Measurements from ENCODE around the gene HEATR3.

HEATR3 gene, protein sequence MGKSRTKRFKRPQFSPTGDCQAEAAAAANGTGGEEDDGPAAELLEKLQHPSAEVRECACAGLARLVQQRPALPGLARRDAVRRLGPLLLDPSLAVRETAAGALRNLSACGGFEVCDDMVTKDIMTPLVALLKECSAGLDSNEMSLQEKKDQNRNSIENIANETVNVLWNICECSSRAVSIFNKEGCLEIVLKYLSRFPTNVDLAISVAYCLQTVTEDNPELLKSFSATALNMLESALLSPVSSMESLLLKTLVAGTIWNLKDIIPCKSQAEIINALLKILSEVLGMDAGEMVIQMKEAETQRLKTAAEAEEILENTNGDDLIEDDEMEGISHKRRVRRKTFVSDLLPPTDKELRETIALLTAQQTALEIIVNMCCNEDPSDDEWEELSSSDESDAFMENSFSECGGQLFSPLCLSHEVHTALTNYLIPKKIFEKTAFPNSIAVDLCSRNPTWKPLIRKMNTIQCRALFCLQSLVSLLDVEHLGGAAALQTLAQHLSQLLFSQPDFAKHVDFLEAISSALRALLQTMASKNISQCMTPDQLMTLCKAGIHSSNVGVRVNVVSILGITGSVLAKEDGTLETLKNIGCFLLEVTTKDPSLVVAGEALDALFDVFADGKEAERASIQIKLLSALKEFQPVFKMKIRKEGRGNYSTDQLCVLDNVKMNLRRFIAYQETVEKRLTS

DNA sequence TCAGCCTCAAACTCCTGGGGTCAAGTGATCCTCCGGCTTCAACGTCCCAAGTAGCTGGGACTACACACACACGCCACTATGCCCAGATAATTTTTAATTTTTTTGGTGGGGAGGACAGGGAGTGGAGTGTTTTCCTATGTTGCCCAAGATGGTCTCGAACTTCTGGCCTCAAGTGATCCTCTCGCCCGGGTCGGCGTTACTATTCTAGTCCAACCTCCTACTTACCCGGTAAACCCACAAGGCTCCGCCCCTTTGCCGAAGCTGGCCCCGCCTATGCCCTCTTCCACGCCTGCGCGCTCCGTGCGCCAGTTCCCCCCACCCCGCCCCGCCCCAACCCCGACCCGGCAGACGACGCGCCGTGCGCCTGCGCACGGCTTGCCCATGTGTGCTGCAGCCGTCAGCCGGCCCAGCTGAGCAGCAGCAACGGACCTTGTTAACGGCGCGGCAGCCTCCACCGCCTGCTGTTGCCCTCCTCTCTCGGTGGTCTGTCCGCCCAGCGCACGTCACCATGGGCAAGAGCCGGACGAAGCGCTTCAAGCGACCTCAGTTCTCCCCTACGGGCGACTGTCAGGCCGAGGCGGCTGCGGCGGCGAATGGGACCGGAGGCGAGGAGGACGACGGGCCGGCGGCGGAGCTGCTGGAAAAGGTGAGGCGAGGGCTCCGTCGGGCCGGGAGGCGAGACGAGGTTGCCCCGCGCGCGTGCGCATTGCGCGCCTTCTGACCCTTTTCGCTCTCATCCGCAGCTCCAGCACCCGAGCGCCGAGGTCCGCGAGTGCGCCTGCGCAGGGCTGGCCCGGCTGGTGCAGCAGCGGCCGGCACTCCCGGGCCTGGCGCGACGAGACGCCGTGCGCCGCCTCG is at the start of gene HEATR3:
Gene HEATR3 (plus strand): TSS at position 347 of the 858 bp plus-strand sequence. CDS start 162 bp downstream, at position 509.
- peak; percentile 95 for DNase-seq (ENCODE audit: low spot score)

DNA sequence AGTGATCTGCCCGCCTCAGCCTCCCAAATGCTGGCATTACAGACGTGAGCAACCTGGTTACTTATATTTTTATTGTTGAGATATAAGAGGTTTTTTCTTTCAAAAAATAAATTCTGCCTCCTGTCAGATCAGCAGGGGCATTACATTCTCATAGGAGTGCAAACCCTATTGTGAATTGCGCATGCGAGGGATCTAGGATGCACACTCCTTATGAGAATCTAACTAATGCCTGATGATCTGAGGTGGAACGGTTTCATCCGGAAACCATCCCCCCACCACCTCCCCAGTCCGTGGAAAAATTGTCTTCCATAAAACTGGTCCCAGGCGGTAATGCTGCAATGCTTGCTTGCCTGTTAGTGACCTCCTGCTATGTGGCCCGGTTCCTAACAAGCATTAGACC is 48.2 kb upstream of the HEATR3 start:
- DNase-seq (ENCODE audit: low spot score): no peak

DNA sequence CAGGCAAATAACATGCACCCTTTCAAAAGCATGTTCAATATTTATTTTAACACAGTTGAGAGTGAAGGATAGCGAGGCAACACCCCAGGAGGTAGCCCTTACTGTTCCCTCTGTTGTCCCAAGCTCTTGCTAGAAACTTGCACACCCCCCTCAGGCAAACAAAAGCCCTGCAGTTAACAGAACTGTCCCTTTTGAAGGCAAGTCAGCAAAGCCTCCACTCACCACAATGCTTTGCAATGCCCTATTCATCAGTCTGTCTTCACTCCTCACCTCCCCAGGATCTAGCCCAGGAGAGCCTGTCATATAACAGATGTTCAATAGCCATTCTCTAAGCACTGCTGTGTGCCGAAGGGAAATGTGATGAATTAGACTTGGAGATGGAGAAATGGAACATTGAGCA is 44.2 kb upstream of the HEATR3 start:
- DNase-seq (ENCODE audit: low spot score): no peak

DNA sequence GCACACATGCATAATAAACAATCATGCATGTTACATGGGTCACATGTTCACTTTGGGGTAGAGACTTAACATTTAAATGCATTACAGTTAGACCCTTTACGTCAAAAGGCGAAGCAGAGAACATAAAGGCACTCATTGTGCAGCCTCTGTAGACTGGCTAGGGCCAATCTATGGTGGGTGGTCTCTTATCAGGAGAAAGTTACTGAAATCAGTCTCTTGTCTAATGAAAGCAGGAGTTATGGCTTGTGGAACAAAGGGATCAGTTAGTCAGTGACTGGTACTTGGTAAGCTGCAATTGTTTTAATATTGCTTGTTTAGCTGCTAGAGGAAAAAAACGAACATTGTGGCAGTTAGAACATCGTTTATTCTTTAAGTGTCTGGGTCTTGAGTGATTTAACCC is 42.1 kb upstream of the HEATR3 start:
- no peak for DNase-seq (ENCODE audit: low spot score)

DNA sequence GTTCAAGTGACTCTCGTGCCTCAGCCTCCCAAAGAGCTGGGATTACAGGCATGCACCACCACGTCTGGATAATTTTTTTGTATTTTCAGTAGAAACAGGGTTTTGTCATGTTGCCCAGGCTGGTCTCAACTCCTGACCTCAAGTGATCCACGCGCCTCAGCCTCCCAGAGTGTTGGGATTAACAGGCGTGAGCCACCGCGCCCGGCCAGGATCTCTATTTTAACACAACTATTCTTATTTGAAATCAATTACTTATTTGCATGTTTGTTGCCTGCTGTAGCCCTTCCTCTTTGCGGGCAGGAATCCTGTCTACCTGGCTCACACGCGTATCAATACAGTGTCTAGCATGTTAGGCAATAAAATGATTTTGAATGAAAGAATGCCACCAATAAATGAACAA is 41.6 kb upstream of the HEATR3 start:
- DNase-seq (ENCODE audit: low spot score): no peak

DNA sequence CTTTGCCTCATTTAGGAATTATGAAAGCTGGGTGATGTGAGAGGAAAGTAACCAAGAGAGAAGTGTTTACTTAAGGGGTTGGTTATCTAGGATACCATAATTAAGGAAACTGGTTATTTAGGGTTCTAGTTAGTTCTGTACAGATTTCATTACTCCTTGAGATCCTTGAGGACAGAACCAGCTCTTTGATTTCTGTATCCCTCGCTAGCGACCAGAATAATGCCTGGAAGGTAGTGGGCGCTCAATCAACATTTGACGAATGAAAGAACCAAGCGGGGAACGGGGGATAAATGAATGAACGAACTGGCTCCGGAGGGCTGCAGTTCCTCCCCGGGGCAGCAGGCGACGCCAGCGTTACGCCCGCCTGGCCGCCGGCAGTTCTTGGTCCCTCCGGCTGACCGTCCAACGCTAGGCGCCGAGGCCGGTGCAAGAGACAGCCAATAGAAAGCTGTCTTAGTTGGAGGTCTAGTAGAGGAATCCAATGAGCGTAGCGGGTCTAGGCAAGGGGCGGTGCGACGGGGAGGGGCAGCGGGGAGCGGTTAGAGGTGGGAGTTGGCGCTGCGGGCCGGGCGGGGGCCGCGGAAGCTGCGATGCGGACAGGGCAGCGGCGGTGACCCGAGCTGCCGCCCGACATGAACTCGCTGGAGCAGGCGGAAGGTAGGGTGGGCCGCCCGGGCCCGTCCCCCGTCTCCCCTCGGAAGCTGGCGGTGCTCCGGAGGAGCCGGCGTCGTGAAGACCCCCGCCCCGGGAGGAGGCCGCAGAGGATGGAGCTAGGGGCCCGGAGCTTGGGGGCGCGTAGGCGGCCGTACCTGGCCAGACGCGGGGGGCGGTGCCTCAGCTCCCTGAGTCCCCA is 40.9 kb upstream of the HEATR3 start, which contains the start of gene CNEP1R1:
Gene CNEP1R1 (plus strand): TSS at position 542 of the 853 bp plus-strand sequence. CDS start 91 bp downstream, at position 633.
- DNase-seq (ENCODE audit: low spot score): peak; percentile 94

DNA sequence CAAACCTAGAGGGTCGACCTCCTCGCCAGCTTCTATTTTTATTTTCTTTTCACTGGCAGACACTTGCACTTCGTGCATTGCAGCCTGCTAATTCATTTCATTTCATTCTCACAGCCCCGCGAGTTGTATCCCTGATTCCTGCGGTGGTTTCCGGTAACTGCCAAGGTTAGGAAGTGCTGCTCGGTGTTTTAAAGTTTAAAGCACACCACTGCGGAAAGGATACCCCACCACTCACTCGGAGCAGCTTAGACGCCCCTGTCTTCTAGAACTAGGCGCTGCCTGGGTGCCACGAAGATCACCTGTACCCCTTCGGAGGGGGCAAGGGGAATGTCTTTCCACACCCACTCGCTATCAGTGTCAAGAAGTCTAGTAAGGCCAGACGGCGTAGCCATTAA is 40.2 kb upstream of the HEATR3 start:
- DNase-seq (ENCODE audit: low spot score): peak; percentile 15

DNA sequence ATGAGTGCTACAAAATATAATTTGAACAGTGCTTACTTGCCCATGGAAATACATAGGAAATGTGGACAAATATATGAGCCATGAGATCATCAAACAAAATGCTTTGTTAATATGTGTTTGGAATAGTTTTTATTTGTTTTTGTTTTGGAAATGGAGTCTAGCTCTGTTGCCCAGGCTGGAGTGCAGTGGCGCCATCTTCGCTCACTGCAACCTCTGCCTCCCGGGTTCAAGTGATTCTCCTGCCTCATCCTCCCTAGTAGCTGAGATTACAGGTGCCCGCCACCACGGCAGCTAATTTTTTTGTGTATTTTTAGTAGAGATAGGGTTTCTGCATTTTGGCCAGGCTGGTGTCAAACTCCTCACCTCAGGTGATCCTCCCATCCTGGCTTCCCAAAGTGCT is 37.9 kb upstream of the HEATR3 start:
- DNase-seq (ENCODE audit: low spot score): no peak

DNA sequence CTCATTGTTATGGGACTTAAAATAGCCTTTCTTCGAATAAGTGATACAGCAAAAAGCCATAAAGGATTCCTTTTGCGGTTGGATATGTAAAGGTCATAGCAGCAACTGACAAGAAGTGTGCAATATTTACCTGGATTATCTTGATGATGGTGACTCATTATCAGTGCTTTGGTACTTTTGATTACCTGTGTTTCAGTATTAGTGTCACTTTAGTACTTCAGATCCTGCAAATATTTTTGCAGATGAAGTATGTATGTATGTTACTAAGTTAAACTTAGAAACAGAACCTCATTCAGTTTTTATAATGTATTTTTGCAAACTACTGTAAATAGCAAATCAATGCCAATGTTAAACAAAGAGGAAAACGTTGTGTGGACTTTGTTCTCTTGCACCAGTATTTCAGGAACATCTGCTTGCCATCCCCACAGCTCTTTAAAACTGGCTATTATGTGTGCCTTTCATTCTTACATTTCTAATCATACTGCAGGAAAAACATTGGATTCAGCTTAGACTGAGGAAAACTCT is 30.2 kb upstream of the HEATR3 start:
- no peak for DNase-seq (ENCODE audit: low spot score)

DNA sequence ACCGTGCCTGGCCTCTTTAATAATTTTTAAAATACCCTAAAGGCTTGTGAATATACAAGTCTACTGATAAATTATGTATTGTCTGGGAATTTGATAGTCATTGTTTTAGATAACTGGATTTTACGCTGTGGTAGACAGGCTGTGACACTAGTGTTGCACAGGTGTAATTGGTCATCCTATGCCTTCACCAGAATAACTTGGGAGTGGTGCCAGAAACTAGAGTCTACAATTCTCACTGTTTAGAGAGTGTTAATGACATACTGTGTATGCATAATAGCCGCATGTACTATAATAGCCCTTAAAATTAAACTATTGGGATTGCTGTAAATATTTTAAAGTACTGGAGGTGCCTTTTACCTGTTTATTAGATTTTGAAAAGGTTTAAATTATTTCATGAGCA is 29.3 kb upstream of the HEATR3 start:
- DNase-seq (ENCODE audit: low spot score): no peak

DNA sequence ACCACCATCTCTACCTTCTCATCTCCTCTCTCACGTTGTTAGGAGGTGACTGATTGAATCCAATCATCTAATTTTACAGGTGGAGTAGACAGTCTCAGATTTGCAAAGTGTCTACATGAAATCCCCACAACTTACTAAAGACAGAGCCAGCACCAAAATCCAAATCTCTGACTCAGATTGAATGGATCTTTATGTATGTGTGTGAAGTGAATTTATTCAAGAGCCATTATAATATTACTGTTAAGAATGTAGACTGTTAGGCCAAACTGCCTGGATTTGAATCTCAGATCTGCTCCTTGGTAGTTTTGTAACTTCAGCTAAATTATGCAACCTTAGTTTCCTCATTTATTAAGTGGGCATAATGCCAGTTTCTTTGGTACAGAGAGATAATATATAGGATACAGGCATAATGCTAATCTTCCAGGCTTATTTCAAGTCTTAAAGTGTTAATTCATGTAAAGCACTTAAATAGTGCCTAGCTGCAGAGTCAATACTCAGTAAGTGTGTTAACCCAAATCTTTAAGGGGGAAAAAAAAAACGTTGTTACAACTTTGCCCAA is 28.0 kb upstream of the HEATR3 start:
- DNase-seq (ENCODE audit: low spot score): no peak

DNA sequence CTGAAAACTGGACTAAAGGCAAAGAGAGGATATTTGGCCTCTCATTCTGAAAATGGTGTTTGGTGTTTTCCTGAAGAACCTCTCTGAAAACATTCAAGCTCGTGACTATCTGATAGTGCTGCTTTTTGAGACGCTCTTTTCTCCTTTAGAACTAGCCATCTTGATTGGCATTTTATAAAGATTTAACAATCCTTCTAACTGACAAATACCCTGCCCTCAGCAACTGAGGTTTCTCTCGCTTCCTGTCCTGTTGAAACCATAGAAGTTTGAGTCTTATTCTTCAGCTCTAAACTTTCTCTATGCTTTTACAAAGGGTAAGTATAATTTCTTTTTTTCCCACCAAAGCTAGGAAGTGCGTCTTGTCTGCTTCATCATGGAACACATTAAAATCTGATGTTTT is 27.5 kb upstream of the HEATR3 start:
- DNase-seq (ENCODE audit: low spot score): no peak

DNA sequence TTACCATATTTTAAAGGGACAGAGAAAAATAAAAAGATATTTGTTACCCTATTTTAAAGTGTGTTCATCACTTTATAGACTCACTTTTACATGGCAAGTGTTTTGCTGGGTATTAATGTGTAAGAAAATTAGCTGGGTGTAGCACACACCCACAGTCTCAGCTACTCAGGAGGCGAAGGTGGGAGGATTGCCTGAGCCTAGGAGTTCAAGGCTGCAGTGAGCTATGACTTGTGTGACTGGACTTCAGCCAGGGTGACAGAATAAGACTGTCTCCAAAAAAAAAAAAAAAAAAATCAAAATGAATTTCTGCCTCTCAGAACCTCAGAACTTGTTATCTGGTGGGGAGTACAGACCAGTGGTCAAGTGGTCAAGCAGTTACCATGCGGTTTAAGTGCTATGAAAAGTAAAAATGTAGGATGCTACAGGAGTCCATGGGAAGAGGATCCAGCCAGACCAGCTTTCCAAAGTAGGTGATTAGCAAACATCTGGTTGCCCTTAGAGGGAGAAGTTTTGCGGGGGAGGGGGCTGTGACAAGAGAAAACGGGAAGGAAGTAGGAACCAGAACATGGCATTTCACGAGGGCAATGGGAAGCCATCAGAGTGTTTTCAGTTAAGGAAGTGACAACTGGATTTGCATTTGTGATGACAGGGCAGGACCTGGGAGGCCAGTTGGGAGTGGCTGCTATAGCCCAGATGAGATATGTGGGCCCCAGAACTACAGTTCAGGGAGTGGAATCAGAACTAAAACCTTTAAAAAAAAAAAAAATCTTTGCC is 26.8 kb upstream of the HEATR3 start:
- DNase-seq (ENCODE audit: low spot score): no peak

DNA sequence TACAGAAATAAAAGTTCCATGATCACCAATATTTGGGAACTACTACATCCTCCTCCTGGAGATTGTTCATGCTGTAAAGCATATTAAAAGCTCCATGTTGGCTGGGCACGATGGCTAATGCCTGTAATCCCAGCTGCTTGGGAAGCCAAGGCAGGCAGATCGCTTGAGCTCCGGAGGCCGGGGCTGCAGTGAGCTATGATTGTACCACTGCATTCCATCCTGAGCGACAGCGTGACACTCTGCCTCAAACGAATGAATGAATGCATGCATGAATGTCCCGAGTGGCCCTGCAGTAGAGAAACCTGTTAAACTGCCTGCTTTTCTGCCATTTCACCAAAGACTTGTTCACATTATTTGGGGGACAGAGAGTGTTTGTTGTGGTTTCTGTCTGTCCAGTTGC is 25.8 kb upstream of the HEATR3 start:
- DNase-seq (ENCODE audit: low spot score): no peak

DNA sequence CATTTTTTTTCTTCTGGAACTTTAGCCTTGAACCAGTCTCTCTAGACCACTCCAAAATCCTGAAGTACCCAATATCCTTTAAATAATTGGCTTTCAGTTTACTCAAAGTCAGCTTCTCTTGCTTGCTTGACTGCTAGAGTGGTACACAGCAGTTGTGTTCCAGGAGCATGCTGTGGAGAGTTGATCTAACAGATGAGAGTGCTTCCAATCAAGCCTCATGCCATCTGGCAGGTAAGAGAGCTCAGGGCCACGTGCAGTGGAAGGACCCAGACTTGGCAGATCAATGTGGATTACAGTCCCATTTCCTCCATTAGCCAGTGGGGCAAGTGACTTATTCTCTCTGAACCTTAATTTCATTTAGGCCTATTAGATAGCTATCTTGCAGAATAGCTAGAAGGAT is 25.1 kb upstream of the HEATR3 start:
- no peak for DNase-seq (ENCODE audit: low spot score)

DNA sequence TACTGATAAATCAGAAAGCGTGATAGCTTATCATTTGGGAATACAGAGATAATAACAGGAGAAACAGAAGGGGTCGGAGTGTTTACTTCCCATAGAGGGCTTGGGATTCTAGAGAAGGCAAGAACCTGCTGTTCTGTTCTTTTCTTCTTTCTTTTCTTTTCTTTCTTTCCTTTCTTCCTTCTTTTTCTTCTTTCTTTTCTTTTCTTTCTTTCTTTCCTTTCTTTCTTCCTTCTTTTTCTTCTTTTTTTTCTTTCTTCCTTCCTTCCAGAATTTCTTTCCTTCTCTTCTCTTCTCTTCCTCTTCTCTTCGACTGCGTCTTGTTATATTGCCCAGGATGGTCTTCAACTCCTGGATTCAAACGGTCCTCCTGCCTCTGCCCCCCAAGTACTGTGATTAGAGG is 22.4 kb upstream of the HEATR3 start:
- DNase-seq (ENCODE audit: low spot score): no peak

DNA sequence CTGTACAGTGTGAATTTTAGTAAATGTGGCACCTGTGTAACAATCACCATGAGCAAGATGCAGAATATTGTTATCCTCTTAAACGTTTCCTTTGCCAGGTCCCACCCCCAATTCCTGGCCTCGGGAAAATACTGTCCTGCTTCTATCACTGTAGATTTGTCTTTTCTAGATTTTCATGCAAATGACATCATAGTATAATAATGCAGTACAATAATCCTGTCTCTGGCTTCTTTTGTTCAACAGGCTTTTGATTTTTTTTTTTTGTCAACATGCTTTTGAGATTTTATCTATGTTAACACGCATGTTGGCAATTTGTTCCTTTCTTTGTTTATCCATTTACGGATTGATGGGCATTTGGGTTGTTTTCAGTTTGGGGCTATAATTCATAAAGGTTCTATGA is 20.4 kb upstream of the HEATR3 start:
- no peak for DNase-seq (ENCODE audit: low spot score)

DNA sequence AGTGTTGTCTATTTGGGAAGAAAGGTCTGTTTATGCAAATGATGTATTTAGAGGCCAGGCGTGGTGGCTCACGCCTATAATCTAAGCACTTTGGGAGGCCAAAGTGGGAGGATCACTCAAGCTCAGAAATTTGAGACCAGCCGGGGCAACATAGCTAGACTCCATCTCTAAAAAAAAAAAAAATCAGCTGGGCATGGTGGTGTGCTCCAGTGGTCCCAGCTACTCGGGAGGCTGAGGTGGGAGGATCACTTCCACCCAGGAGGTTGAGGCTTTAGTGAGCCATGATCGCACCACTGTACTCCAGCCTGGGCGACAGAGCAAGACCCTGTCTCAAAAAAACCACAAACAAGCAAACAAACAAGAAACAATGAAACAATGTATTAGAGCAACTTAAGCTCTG is 18.9 kb upstream of the HEATR3 start:
- no peak for DNase-seq (ENCODE audit: low spot score)

DNA sequence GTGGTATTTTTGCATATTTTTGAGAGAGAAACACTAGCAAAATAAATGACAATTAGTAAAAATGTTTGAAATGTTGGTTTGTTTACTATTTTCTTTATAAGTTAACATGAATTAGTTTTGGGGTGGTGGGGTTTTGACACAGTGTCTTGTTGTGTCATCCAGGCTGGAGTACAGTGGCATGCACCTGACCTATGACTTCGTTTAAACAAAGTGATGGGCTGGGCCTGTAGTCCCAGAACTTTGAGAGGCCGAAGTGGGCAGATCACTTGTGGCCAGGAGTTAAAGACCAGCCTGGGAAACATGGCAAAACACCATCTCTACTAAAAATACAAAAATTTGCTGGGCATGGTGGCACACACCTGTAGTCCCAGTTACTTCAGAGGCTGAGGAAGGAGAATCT is 17.9 kb upstream of the HEATR3 start:
- no peak for DNase-seq (ENCODE audit: low spot score)

DNA sequence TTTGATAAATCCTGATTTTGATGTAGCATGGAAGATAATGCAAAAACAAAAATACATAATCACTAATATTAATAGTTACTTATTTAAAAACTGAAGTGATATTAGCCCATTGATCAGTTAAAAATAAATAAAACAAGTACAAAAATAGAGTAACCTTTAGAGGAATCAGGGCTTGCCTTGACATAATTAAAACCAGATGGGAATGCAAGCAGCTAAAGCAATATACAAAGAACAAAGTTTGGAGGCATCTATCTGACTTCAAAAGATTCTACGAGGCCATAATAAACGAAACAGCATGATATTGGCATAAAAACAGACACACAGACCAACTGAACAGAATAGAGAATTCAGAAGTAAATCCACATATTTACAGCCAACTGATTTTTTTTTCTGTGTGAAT is 15.0 kb upstream of the HEATR3 start:
- DNase-seq (ENCODE audit: low spot score): no peak
